ENCODE results near the gene EPHA3.

DNA sequence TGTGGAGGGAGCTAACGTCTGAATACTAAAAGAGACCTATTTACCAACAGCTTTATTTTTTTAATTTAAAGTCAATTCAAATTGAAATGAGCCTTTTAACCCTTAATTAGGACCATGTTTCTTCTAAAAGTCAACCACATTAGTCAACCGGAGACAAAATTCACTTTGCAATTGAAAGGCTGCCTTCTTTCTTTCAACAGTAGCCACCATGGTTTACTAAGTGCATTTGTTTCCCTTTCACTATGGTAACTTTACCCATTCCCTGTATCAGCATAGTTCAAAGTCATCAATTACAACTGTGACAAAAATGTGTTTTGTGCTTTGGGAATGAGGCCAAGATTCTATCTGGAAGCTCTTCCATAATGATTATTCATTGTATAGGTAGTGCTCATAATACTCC is 225.4 kb downstream of the EPHA3 start:
- no peak for TF ChIP-seq ZNF3 (CRISPR knock-in tag; IDR thresholded peaks at IDR 0.05)
- no peak for TF ChIP-seq DIDO1 (tag; IDR thresholded peaks at IDR 0.05; ENCODE audit: low read depth)
- TF ChIP-seq, protein P1, sequence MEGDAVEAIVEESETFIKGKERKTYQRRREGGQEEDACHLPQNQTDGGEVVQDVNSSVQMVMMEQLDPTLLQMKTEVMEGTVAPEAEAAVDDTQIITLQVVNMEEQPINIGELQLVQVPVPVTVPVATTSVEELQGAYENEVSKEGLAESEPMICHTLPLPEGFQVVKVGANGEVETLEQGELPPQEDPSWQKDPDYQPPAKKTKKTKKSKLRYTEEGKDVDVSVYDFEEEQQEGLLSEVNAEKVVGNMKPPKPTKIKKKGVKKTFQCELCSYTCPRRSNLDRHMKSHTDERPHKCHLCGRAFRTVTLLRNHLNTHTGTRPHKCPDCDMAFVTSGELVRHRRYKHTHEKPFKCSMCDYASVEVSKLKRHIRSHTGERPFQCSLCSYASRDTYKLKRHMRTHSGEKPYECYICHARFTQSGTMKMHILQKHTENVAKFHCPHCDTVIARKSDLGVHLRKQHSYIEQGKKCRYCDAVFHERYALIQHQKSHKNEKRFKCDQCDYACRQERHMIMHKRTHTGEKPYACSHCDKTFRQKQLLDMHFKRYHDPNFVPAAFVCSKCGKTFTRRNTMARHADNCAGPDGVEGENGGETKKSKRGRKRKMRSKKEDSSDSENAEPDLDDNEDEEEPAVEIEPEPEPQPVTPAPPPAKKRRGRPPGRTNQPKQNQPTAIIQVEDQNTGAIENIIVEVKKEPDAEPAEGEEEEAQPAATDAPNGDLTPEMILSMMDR (IDR thresholded peaks at IDR 0.05 in 2 of 3, conservative IDR thresholded peaks at IDR 0.05 in 1 of 3; ENCODE audit: insufficient read depth in 2 of 3, low read depth in 1 of 3, low read length in 3 of 3): no peak
- no peak for TF ChIP-seq BRD4 (IDR thresholded peaks at IDR 0.05)
- no peak for TF ChIP-seq ZNF175 (CRISPR knock-in tag; IDR thresholded peaks at IDR 0.05; ENCODE audit: low read depth)
- no peak for TF ChIP-seq RERE (CRISPR knock-in tag; IDR thresholded peaks at IDR 0.05; ENCODE audit: borderline replicate concordance)
- TF ChIP-seq YY1 (IDR thresholded peaks at IDR 0.05; ENCODE audit: borderline replicate concordance in 1 of 3, control insufficient read depth in 1 of 3, extremely low read depth in 1 of 3, insufficient read depth in 3 of 3, insufficient read length in 1 of 3, insufficient replicate concordance in 2 of 3, low read depth in 1 of 3, low read length in 2 of 3): no peak
- no peak for TF ChIP-seq SIN3B (IDR thresholded peaks at IDR 0.05; ENCODE audit: low read depth)

Data from K562 (cell line).